Activated B cell treated with CpG ODN at 0.5 μM for 24 hours (primary cell): ENCODE measurements around the gene FNBP1. TPM values are rescaled to one million over a fixed set of nuclear protein-coding genes. Genes with fewer than 3 reads are reported as not detected.
A peak's percentile ranks its signal among the peaks of the same experiment; 100 is the strongest.

ENCODE experiments used
- ATAC-seq: fragments of 200-7000 bp; cut with Tn5 transposase; one replicate; pipeline ENCODE4 v1.10.0; 2021; ENCODE audit warnings: low read depth, mild to moderate bottlenecking, moderate library complexity
- CTCF ChIA-PET: fragments of 350-600 bp; sonication (Branson Sonifier 250); formaldehyde crosslinking; loops from one replicate; lab custom pipeline; 2021; ENCODE audit warnings: antibody characterized with exemption; lab: Charles Lee
- POLR2A ChIA-PET: fragments of 350-600 bp; sonication (Branson Sonifier 250); formaldehyde crosslinking; loops from one replicate; lab custom pipeline; 2021; ENCODE audit warnings: antibody characterized with exemption; lab: Charles Lee
- DNase-seq: peaks from one replicate; pipeline ENCODE4 v3.0.0; 2022
- H3K27ac Mint-ChIP-seq: one replicate; pipeline ENCODE4 v1.8.0; 2020; ENCODE audit warnings: mixed read lengths
- H3K27me3 Mint-ChIP-seq: one replicate; pipeline ENCODE4 v1.8.0; 2021; ENCODE audit warnings: mixed read lengths
- H3K36me3 Mint-ChIP-seq: one replicate; pipeline ENCODE4 v1.8.0; 2021; ENCODE audit warnings: low read depth, mixed read lengths
- H3K4me1 Mint-ChIP-seq: one replicate; pipeline ENCODE4 v1.8.0; 2021; ENCODE audit warnings: mixed read lengths
- H3K4me3 Mint-ChIP-seq: one replicate; pipeline ENCODE4 v1.8.0; 2020; ENCODE audit warnings: mild to moderate bottlenecking, mixed read lengths
- H3K9me3 Mint-ChIP-seq: one replicate; pipeline ENCODE4 v1.8.0; 2020; ENCODE audit warnings: mixed read lengths
- CTCF ChIP-seq: fragments of 200-600 bp; IDR thresholded peaks from one replicate; pipeline ENCODE4 v1.8.0; 2022; ENCODE audit warnings: antibody characterized with exemption, mild to moderate bottlenecking
- intact Hi-C: fragments of 100-400 bp; cut with micrococcal nuclease; formaldehyde crosslinking; loops from one replicate; pipeline ENCODE4 v1.15.1; 2024
- total RNA-seq: library from RNA; stranded (reverse); gene quantifications from 2 replicates; pipeline ENCODE4 v1.2.3, GENCODE V29; 2022

Gene FNBP1
- total RNA-seq, 1 donor from 2014 or later: 501 TPM

GRCh38 chr9:129907201-129907600 lies 135.8 kb downstream of the FNBP1 start:
- intact Hi-C loops: no loop called here
- ChIA-PET POLR2A (interaction anchor here (0.6 to 0.7 kb wide), 3 partner anchors 9 to 189 kb away, joined by 3 to 6 read pairs (median 4); no protein-coding TSS in a partner anchor), CTCF (no interaction called here)
- TF ChIP-seq CTCF: no peak
- no peaks in the 10 kb centered on the region for H3K9me3 Mint-ChIP-seq
- DNase-seq (no peak), ATAC-seq (no peak)
- peaks cover 83% of the 10 kb centered on the region for H3K36me3 Mint-ChIP-seq
- no peak overlapping the region for H3K4me3 Mint-ChIP-seq
- no peaks in the 10 kb centered on the region for H3K27me3 Mint-ChIP-seq
- H3K27ac Mint-ChIP-seq: peak overlapping the region; percentile 11
- peaks cover 21% of the 10 kb centered on the region for H3K4me1 Mint-ChIP-seq

- H3K27me3 Mint-ChIP-seq: no peaks in the 10 kb centered on the region
- no peak for DNase-seq
- TF ChIP-seq CTCF: no peak
- H3K9me3 Mint-ChIP-seq: no peaks in the 10 kb centered on the region
- POLR2A ChIA-PET: interaction anchor here (0.5 to 0.8 kb wide), 5 partner anchors 16 to 862 kb away, joined by 3 to 7 read pairs (median 5); no protein-coding TSS in a partner anchor
- peaks cover 84% of the 10 kb centered on the region for H3K36me3 Mint-ChIP-seq
- no peak for ATAC-seq
- no peak overlapping the region for H3K4me3 Mint-ChIP-seq
- intact Hi-C loops: no loop called here
- H3K27ac Mint-ChIP-seq: no peak overlapping the region
- peaks cover 29% of the 10 kb centered on the region for H3K4me1 Mint-ChIP-seq
- CTCF ChIA-PET: no interaction called here
Observed at GRCh38 chr9:129906298-129906697, 136.7 kb downstream of the FNBP1 start.

- TF ChIP-seq CTCF: no peak
- no peak overlapping the region for H3K4me3 Mint-ChIP-seq
- no peaks in the 10 kb centered on the region for H3K9me3 Mint-ChIP-seq
- no peak for ATAC-seq
- H3K27ac Mint-ChIP-seq: peak overlapping the region; percentile 66
- no peaks in the 10 kb centered on the region for H3K27me3 Mint-ChIP-seq
- ChIA-PET CTCF (no interaction called here), POLR2A (interaction anchor here (1.7 kb wide), 1 partner anchor 16 kb away, joined by 7 read pairs; no protein-coding TSS in a partner anchor)
- peaks cover 85% of the 10 kb centered on the region for H3K36me3 Mint-ChIP-seq
- no peak for DNase-seq
- intact Hi-C loops: loop anchor here (5.0 kb wide), 1 partner anchor 333 kb away; no protein-coding TSS in a partner anchor
- H3K4me1 Mint-ChIP-seq: peaks cover 38% of the 10 kb centered on the region
Observed at GRCh38 chr9:129904734-129905133, 138.3 kb downstream of the FNBP1 start.

- TF ChIP-seq CTCF: no peak
- ChIA-PET CTCF (no interaction called here), POLR2A (interaction anchor here (0.7 to 2.1 kb wide), 3 partner anchors 9 to 140 kb away, joined by 4 read pairs; partner anchors contain the start of genes FNBP1 and TOR1B)
Observed at GRCh38 chr9:129902740-129903134, 140.3 kb downstream of the FNBP1 start.

GRCh38 chr9:129901993-129902739 lies 140.8 kb downstream of the FNBP1 start:
- CTCF ChIA-PET: interaction anchor here (1.4 kb wide), 1 partner anchor 17 kb away, joined by 5 read pairs; no protein-coding TSS in a partner anchor
- Mint-ChIP-seq H3K9me3 (no peaks in the 10 kb centered on the region), H3K4me3 (peak overlapping the region; percentile 28), H3K4me1 (peaks cover 55% of the 10 kb centered on the region), H3K36me3 (peaks cover 91% of the 10 kb centered on the region), H3K27ac (peak overlapping the region; percentile 82), H3K27me3 (no peaks in the 10 kb centered on the region)
- peak; percentile 2 for DNase-seq
- ATAC-seq: no peak
- POLR2A ChIA-PET: interaction anchor here (0.6 to 2.1 kb wide), 8 partner anchors 8 to 170 kb away, joined by 3 to 26 read pairs (median 4); partner anchors contain the start of genes FNBP1 and TOR1B
- intact Hi-C loops: loop anchor here (5.0 kb wide), 1 partner anchor 335 kb away; no protein-coding TSS in a partner anchor
- no peak for TF ChIP-seq CTCF

More at GRCh38 chr9:129902740-129903134, 140.3 kb downstream of the FNBP1 start:
- no peak for ATAC-seq
- H3K9me3 Mint-ChIP-seq: no peaks in the 10 kb centered on the region
- no peaks in the 10 kb centered on the region for H3K27me3 Mint-ChIP-seq
- peak overlapping the region; percentile 22 for H3K27ac Mint-ChIP-seq
- no peak for DNase-seq
- H3K4me1 Mint-ChIP-seq: peaks cover 52% of the 10 kb centered on the region
- intact Hi-C loops: loop anchor here (5.0 kb wide), 1 partner anchor 335 kb away; no protein-coding TSS in a partner anchor
- H3K36me3 Mint-ChIP-seq: peaks cover 92% of the 10 kb centered on the region
- no peak overlapping the region for H3K4me3 Mint-ChIP-seq
